ENCODE data around the gene FN1.

FN1 gene

GRCh38 chr2:215435870-215436704, at the start of gene FN1:
TSS of gene FN1 (minus strand) at chr2:215436068. CDS start at chr2:215435802, 266 bp downstream.
- peak within 1 kb of the TSS; percentile 61 for H3K4me2 ChIP-seq (ENCODE audit: low read depth, low read length)
- 0 out of 2 replicates have a peak, but pooled peaks cover 7% of the 10 kb centered on the region for H3F3A ChIP-seq (ENCODE audit: insufficient read depth, low read length)
- peak; percentile 84 for DNase-seq
- TF ChIP-seq EZH2 (optimal IDR thresholded peaks at IDR 0.05; ENCODE audit: low read depth, low read length) (no peak), CTCF (IDR thresholded peaks at IDR 0.05; ENCODE audit: low read length) (no peak), EZH2phosphoT487 (IDR thresholded peaks at IDR 0.05; ENCODE audit: low read length) (no peak)
- no peaks in the 10 kb centered on the region for H3K9me3 ChIP-seq (replicated peaks; ENCODE audit: insufficient read depth, low read length)
- peaks cover 16% of the 10 kb centered on the region for H3K4me1 ChIP-seq (ENCODE audit: low read length)
- no peaks in the 10 kb centered on the region for H4K20me1 ChIP-seq (ENCODE audit: insufficient read depth, low read length)
- H3K9ac ChIP-seq (ENCODE audit: low read length): peak within 1 kb of the TSS; percentile 22; the same call in 1 of the 2 replicates
- H2AFZ ChIP-seq (ENCODE audit: low read length): peak within 1 kb of the TSS; percentile 62
- H3K4me3 ChIP-seq (ENCODE audit: low read length): peak within 1 kb of the TSS; percentile 56
- H3K9me2 ChIP-seq (replicated peaks; ENCODE audit: insufficient read depth, low read length): no peaks in the 10 kb centered on the region
- H3K27me3 ChIP-seq (replicated peaks; ENCODE audit: insufficient read depth, low read length): peaks cover 25% of the 10 kb centered on the region
- no peaks in the 10 kb centered on the region for H3K79me2 ChIP-seq (ENCODE audit: low read length)
- no peaks in the 10 kb centered on the region for H3K36me3 ChIP-seq (replicated peaks; ENCODE audit: insufficient read depth, low read length)
- H3K27ac ChIP-seq (ENCODE audit: low read length): no peak within 1 kb of the TSS

GRCh38 chr2:215485032-215485431, 49.2 kb upstream of the FN1 start:
- Histone ChIP-seq H4K20me1 (ENCODE audit: insufficient read depth, low read length) (no peaks in the 10 kb centered on the region), H3K9ac (ENCODE audit: low read length) (no peak overlapping the region), H3K9me3 (replicated peaks; ENCODE audit: insufficient read depth, low read length) (no peaks in the 10 kb centered on the region), H3K4me3 (ENCODE audit: low read length) (no peak overlapping the region), H3F3A (ENCODE audit: insufficient read depth, low read length) (no peaks in the 10 kb centered on the region), H3K4me2 (ENCODE audit: low read depth, low read length) (no peak overlapping the region), H3K36me3 (replicated peaks; ENCODE audit: insufficient read depth, low read length) (no peaks in the 10 kb centered on the region), H3K27ac (ENCODE audit: low read length) (no peak overlapping the region), H2AFZ (ENCODE audit: low read length) (no peak overlapping the region), H3K79me2 (ENCODE audit: low read length) (no peaks in the 10 kb centered on the region), H3K9me2 (replicated peaks; ENCODE audit: insufficient read depth, low read length) (no peaks in the 10 kb centered on the region), H3K27me3 (replicated peaks; ENCODE audit: insufficient read depth, low read length) (no peaks in the 10 kb centered on the region), H3K4me1 (ENCODE audit: low read length) (no peaks in the 10 kb centered on the region)
- DNase-seq: no peak
- no peak for TF ChIP-seq EZH2 (optimal IDR thresholded peaks at IDR 0.05; ENCODE audit: low read depth, low read length)
- no peak for TF ChIP-seq CTCF (IDR thresholded peaks at IDR 0.05; ENCODE audit: low read length)
- TF ChIP-seq EZH2phosphoT487 (IDR thresholded peaks at IDR 0.05; ENCODE audit: low read length): no peak

- no peak overlapping the region for H3K4me2 ChIP-seq (ENCODE audit: low read depth, low read length)
- no peak for TF ChIP-seq CTCF (IDR thresholded peaks at IDR 0.05; ENCODE audit: low read length)
- no peak for TF ChIP-seq EZH2phosphoT487 (IDR thresholded peaks at IDR 0.05; ENCODE audit: low read length)
- TF ChIP-seq EZH2 (optimal IDR thresholded peaks at IDR 0.05; ENCODE audit: low read depth, low read length): no peak
- H3K27ac ChIP-seq (ENCODE audit: low read length): no peak overlapping the region
- no peaks in the 10 kb centered on the region for H3F3A ChIP-seq (ENCODE audit: insufficient read depth, low read length)
- no peaks in the 10 kb centered on the region for H3K9me2 ChIP-seq (replicated peaks; ENCODE audit: insufficient read depth, low read length)
- H3K27me3 ChIP-seq (replicated peaks; ENCODE audit: insufficient read depth, low read length): no peaks in the 10 kb centered on the region
- DNase-seq: no peak
- H3K9me3 ChIP-seq (replicated peaks; ENCODE audit: insufficient read depth, low read length): no peaks in the 10 kb centered on the region
- H3K36me3 ChIP-seq (replicated peaks; ENCODE audit: insufficient read depth, low read length): no peaks in the 10 kb centered on the region
- H4K20me1 ChIP-seq (ENCODE audit: insufficient read depth, low read length): no peaks in the 10 kb centered on the region
- H3K9ac ChIP-seq (ENCODE audit: low read length): no peak overlapping the region
- H3K79me2 ChIP-seq (ENCODE audit: low read length): no peaks in the 10 kb centered on the region
- H2AFZ ChIP-seq (ENCODE audit: low read length): no peak overlapping the region
- H3K4me1 ChIP-seq (ENCODE audit: low read length): no peaks in the 10 kb centered on the region
- no peak overlapping the region for H3K4me3 ChIP-seq (ENCODE audit: low read length)
Measured at GRCh38 chr2:215484570-215484969, 48.7 kb upstream of the FN1 start.
